ENCODE data around the gene DGKZ.

The DGKZ gene

GRCh38 chr11:46381819-46382645 is 34.8 kb downstream of the DGKZ start:
- DNase-seq, result no peak

- DNase-seq, result no peak
Observed at GRCh38 chr11:46382646-46383403, 35.6 kb downstream of the DGKZ start.

- DNase-seq, result no peak
Observed at GRCh38 chr11:46383404-46383758, 36.1 kb downstream of the DGKZ start.

- DNase-seq, result no peak
Observed at GRCh38 chr11:46383974-46384701, 36.9 kb downstream of the DGKZ start.

GRCh38 chr11:46385169-46386004 is 38.1 kb downstream of the DGKZ start:
- no peak for DNase-seq

GRCh38 chr11:46386005-46386578 is 38.8 kb downstream of the DGKZ start:
- DNase-seq, result no peak

GRCh38 chr11:46386674-46387073 is 39.4 kb downstream of the DGKZ start:
- no peak for DNase-seq

- no peak for DNase-seq
Observed at GRCh38 chr11:46387456-46387855, 40.2 kb downstream of the DGKZ start.

GRCh38 chr11:46387919-46388618 is 40.8 kb downstream of the DGKZ start:
- no peak for DNase-seq

GRCh38 chr11:46388619-46389449 is 41.6 kb downstream of the DGKZ start:
- no peak for DNase-seq

- peak; percentile 33 for DNase-seq
Observed at GRCh38 chr11:46389450-46390330, 42.4 kb downstream of the DGKZ start.

- no peak for DNase-seq
Observed at GRCh38 chr11:46390331-46391171, 43.3 kb downstream of the DGKZ start.

- DNase-seq, result no peak
Observed at GRCh38 chr11:46391186-46391577, 43.9 kb downstream of the DGKZ start.

GRCh38 chr11:46391578-46392420 is 44.5 kb downstream of the DGKZ start, which contains the start of gene CHRM4:
Gene CHRM4 (minus strand): TSS chr11:46391776. CDS start chr11:46386557, 5,219 bp downstream.
- no peak for DNase-seq

GRCh38 chr11:46392421-46393230 is 45.4 kb downstream of the DGKZ start:
- DNase-seq, result peak; percentile 74

GRCh38 chr11:46393231-46393616 is 46.0 kb downstream of the DGKZ start:
- no peak for DNase-seq

GRCh38 chr11:46393759-46394158 is 46.5 kb downstream of the DGKZ start:
- DNase-seq, result no peak

All from activated CD4-positive, alpha-beta T cell treated with anti-CD3 and anti-CD28 coated beads, Interleukin-2, amount 50 U/mL, for 1 hour (primary cell).